HG02588 (cell line): ENCODE data around the gene SUCO.

Experiments
- ATAC-seq: cut with Tn5 transposase; IDR thresholded peaks from one replicate; pipeline ENCODE4 v1.9.1; 2021; ENCODE audit warnings: mild to moderate bottlenecking, moderate library complexity; ENCODE audit not compliant: unreplicated experiment

Gene SUCO

GRCh38 chr1:172640111-172640510 lies 107.2 kb downstream of the SUCO start:
- no peak for ATAC-seq

GRCh38 chr1:172641492-172641891 lies 108.5 kb downstream of the SUCO start:
- no peak for ATAC-seq

DNA sequence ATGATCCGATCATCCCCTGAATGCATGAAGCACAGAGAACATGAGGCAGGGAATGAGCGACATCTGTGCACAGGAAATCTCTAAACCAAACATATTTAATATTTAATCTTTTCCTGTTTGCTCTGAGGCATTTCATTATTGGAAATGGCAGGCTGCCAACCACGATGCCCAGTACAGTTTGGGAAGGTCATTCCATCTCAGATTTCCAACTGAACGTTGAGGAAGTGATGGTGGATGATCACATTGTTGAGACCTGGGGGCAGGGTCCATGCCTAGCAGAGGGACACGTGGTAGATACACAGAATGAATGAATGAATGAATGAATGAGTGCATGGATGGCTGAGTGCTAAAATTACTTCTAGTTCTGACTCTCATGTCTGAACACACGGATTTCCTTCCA lies 110.0 kb downstream of the SUCO start:
- ATAC-seq: no peak

DNA sequence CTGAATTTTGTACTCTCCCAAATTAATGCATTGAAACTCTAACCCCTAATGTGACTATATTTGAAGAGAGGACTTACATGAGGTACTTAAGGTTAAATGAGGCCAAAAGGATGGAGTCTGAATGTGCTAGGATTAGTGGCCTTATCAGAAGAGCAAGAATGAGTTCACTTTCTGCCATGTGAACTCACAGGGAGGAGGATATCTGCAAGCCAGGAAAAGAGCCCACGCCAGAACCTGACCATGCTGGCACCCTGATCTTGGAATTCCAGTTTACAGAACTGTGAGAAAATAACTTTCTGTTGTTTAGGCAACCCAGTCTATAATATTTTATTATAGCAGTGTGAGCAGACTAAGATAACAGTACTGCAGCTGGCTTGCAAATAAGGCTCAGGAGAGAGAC lies 113.7 kb downstream of the SUCO start:
- no peak for ATAC-seq

- no peak for ATAC-seq
Observed at GRCh38 chr1:172647110-172647564, 114.2 kb downstream of the SUCO start.

DNA sequence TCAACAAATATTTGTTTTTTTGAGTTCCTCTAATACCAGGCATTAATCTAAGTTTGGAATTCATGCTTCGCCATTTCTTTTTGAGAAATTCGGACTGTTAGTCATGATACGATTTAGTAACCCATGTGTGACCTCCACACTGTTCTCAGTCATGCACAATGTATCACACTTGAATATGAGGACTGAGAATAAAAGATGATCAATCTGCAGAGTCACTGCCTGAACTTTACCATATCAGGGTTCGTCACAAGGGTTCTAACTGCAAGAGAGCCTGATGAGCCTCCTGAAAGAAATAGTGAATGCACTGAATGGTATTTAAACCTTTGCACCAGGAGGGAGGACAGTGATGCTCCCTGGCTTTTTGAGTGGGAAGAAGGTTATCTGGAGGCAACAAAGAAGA lies 115.0 kb downstream of the SUCO start:
- ATAC-seq: no peak

DNA sequence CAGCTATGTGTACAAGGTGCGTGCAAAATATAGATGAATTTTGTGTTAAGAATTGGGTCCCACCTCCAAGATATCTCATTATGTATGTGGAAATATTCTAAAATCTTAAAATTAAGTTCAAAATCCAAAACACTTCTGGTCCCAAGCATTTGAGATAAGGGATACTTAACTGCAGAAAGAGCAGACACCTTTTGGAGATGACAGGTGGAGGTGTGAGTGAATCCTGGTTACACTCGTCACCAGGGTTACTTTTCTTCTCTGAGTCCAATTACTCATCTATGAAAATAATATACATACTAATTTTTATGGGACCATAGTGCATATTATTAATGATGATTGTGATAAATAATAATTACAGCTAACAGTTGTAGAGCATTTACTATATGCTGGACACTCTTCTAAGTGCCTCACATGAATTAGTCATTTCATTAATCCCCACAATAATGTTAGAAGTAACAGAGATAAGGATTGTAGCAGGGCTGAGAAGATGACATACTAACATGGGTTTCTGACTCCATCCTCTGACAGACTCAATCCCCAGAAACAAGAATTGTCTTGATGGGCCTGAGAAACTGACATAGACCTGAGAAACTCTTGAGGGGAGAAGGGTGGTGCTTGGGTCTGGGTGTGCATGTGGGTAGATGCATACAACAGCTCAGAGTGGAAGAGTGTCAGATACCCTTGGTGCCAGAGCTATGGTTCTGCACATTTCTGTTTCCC lies 117.7 kb downstream of the SUCO start:
- ATAC-seq: no peak

- no peak for ATAC-seq
Observed at GRCh38 chr1:172653015-172653709, 120.2 kb downstream of the SUCO start.

DNA sequence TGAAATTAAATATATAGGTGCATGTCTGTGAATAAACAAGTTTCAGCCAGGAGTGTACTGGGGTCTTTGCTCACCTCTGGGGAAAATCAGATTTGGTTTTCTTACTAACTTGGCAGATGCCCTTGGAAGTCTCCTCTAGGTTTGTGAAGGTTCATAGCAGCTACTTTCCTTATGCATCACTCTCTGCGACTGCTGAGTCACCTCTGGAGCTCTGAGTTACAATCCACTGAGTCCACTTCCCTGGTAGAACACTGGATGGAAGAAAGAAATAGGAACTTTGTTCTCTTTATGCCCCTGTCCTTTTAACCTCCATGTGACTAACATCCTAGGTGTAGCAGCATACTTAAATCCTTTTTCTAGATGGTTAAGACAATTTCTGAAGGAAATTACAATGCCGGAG lies 121.6 kb downstream of the SUCO start:
- ATAC-seq: no peak

DNA sequence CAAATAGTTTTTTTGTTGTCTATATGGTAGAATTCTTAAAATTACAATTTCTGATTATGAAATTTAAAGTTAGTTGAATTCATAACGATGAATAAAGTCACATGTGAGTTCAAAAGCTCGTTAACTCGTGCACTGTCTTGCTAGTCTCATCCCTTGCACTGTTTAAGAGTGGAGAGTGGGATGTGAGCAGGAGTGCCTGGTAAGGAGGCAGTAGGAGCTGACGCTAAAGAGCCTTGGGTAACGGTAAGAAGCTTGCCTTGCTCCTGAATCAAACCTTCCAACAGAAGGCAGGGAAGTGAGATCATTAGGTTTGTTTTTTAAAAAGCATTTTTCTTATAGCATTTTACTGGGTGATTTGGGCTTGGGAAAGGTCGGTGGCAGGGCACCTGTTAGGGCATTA lies 123.6 kb downstream of the SUCO start:
- no peak for ATAC-seq

DNA sequence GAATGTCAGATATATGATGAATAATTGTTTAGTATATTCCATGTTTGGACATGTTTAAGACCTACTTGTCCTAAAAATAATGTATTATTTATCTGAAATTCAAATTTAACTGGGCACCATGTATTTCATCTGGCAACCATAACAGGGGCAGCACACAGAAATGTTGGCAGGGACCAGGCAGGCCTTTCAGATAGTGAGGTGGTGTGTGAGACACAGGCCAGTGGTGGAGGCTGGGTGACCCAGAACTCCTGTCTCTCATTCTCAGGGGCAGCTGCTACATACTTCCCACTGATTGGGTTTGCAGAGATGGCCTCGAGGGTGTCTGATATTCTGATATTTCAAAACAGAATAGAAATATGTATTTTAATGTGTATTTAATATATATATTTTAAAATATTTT lies 124.6 kb downstream of the SUCO start:
- ATAC-seq: no peak

DNA sequence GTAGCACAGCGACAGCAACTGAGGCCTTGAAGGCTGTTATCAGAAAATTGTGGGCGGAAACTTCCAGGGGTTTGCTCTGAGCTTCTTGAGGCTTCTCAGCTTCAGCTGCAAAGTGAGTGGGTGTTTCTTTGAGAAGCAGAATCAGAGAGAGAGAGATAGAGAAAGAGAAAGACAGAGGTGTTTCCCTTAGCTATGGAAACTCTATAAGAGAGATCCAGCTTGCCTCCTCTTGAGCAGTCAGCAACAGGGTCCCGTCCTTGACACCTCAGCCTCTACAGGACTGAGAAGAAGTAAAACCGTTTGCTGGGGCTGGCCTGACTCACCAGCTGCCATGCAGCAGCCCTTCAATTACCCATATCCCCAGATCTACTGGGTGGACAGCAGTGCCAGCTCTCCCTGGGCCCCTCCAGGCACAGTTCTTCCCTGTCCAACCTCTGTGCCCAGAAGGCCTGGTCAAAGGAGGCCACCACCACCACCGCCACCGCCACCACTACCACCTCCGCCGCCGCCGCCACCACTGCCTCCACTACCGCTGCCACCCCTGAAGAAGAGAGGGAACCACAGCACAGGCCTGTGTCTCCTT lies 126.0 kb downstream of the SUCO start, which contains the start of gene FASLG:
TSS of gene FASLG (plus strand) at position 233 of the 583 bp plus-strand sequence. CDS start at position 332, 99 bp downstream.
- ATAC-seq: no peak

DNA sequence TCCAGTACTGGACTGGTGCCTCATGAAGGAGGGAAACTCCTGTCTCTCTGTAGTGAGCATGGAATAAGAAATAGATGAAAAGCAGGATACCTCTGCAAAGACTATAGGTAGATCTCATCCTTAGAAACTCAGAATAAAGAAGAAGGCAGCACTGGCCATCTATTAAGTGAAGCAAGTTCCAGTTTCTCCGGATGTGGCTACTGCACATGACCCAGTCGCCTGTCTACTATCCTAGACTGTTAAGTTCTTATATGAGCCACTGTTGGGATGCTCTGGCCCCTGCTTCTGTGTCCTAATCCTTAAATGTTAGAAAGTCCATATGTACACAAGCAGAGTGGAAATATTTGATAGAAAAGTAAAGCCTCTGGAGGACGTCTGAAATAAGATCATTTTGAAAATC lies 128.2 kb downstream of the SUCO start:
- no peak for ATAC-seq
